Midbrain (tissue), 1 donor: Measurements from ENCODE around the gene NECAB2.

Source experiments
- DNase-seq: peaks from one replicate; lab custom pipeline; 2025; lab: John Stamatoyannopoulos, UW

Gene NECAB2

DNA sequence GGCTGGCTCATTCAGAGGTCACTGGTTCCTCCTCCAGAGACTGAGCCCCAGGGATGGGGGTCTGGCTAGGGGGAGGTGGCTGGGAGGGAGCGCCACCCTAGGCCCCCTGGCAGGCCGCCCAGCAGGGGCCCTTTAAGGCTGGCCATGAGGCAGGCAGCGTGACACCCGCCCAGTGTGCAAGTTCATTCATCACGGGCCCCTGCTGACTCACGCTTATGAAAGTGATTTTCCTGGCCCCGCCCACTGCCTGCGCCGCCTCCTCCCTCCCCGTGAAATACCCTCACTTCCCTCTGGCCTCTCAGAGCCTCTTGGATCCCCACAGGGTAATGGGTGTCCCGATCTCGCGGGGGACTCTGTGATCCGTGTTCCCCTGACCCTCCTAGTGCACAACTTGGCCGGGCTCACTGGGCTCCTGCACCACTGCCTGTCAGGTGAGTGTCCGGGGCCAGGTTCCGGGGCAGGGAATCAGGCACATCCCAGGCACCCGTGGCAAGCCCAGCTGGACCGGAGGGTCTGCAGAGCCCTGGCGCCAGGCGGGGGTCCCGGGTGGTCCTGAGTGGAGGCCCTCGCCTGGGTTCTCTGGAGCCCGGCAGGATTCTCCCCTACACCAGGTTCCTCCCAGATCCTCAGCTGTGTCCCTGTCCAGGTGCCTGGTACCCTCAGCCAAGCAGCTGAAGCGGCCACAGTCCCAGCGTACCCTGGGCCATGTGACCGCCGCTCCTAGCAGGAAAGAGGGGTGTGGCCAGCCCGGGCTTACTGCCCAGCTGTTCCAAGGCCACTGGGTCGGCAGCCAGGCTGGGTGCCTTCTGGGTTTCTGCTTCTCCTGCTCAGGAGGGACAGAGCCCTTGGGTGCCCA lies 14.9 kb upstream of the NECAB2 start, which contains the start of gene OSGIN1:
Gene OSGIN1, plus strand, starts transcription at position 301 of the 856 bp plus-strand sequence. CDS start 4,432 bp downstream, outside the sequence.
- peak; percentile 87 for DNase-seq

DNA sequence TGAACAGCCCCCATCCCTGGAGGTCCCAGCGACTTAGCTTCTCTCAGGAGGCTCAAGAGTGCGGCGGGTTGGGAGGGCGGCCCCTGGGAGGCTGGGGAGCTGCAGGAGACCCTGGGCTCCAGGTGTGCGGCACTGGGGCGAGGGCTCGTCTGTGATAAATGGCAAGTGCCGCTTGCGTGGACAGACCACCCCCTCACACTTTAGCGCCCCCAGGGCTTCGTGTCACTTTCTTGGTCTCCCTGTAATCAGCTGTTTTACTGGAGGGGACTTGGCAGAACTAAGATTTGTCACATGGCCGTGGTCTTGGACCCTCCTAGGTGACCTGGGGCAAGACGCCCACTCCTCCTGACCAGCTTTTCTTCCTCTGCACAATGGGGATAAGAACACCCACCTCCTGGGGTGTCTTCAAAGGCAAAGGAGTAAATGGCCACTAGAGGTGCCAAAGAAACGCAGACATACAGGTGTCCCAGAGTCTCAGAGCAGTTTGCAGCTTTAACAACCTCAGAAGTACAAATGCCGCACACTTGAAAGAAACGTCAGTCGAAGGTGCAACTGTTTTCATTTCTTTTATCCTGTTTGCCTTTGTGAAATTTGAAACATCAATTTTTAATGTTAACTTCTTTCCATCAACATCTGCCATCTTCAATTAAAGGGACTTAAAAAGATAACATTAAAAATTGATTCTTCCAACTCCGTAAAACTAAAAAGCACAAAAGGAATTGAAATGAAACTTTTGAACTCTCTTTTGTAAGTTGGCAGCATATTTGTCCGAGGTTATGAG lies 14.1 kb upstream of the NECAB2 start:
- DNase-seq: no peak

DNA sequence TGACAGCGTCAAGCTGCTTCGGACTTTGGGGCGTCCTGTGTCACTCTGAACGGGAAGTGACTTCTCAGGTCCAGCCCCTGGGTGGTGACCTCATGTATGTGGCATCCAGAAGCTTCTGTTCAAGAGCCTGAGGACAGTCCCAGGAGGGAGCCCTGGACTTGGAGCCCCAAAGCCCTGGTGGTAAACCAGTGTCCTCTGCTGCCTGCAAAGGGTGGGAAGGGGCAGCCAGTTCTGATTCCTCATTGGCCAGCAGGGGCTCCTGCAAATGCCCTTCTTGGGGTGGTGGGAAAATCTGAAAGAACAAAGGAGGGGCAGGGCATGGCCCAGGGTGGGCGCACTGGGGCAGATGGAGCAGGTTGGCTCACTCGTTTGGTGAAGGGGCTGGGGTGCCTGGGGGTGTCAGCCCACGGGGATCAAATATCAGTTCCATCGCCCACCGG lies 13.4 kb upstream of the NECAB2 start:
- DNase-seq: no peak

DNA sequence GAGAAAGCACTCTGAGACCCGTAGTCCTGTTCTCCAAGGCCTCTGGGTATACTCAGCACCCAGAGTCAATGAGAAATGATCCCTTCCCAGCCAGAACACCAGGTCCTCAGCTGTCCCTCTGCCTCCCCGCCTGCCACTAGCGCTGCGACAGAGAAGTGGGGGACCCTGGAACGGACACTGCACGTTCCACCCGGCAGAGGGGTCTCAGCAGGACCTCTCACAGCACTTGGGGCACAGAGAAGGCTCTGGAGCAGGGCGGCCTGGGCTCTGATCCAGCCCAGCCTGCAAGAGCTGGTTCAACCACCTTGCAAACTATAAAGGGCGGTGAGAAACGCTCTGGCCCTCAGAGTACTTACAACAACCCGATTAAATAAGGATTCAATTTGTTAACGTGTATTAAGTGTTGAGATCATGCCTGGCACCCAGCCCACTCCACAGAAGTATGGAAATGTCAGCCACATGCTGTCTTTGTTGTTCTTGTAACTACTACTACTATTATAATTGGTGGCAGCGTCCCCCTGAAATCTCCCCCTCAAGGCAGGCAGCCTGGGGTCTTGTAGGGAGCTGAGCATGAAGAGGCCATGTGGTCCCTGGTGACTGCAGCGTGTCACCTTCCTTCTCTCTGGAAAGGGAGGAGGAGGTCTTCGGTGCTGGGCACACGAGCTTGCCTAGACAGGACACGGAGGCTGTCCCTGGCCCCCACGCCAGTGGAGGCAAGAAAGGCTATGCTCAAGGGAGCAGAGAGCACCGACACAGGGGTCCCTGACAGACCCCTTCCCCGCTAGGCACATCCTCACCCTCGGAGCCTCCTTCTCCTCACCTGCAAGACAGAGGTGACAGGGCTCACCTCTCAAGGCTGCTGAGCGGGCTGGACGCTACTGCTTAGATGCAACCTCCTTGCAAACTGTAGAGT lies 12.6 kb upstream of the NECAB2 start:
- DNase-seq: no peak

DNA sequence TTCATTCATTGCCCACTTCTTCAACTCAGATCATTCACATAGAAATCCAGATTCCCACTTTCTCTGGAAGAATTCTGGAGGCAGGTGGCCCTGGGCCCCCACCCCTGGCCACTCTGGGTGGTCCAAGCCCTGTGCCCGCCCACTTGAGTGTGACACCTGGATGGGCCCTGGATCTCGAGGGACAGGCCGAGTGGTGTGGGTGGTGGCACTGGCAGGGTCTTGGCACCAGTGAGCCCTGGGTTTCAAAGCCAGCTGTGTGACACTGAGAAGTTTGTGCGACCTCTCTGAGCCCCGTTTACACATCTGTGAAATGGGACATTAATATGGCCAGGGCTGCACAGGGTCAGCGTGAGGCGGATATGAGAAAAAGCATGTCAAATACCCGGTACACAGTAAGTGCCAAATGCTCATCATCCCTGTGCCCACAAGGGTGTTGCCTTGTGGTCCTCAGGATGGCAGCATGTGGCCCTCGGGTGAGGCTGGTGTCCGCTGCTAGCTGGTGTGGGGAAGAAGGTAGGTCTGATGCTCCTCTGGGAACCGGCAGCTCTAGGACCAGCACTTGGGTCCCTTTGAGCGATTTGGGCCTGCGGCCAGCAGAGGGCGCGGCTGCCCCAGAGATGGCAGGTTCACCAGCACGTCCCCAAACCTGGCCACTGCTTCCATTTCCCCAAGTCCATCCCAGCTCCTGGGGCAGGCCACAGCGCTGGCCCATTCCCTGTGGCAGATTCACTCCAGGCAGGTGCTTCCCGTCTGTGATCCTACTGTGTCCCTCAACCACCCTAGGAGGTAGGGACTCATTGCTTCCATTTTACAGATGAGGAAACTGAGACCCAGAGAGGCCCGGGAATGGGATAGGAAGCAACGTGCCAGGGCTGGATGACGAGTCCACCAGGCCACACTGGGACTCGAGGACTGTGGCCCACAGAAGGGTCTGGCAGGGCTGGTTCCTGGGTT lies 11.4 kb upstream of the NECAB2 start:
- DNase-seq: peak; percentile 70

DNA sequence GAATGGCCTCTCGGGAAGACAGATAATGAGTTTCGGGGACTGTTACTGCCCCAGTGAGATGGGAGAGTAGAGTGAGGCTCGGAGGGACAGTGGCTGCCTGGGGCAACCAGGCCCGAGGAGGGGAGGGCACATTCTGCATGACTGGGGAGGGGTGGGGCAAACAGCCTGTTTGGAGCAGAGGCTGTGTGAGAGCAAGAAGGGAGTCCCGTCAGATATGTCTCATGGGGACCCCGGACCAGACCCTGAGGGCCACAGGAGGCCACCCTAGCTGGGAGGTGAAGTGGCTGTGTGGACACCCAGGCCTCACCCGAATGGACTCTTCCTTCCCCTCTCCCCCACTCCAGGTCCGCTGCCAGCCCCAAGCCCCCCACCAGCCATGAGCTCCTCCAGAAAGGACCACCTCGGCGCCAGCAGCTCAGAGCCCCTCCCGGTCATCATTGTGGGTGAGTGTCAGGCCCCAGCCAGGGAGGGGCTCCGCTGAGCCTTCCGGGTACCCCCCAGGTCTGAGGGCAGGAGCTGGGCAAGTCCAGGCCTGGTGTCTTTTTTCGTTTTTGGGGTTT lies 10.7 kb upstream of the NECAB2 start:
- no peak for DNase-seq

DNA sequence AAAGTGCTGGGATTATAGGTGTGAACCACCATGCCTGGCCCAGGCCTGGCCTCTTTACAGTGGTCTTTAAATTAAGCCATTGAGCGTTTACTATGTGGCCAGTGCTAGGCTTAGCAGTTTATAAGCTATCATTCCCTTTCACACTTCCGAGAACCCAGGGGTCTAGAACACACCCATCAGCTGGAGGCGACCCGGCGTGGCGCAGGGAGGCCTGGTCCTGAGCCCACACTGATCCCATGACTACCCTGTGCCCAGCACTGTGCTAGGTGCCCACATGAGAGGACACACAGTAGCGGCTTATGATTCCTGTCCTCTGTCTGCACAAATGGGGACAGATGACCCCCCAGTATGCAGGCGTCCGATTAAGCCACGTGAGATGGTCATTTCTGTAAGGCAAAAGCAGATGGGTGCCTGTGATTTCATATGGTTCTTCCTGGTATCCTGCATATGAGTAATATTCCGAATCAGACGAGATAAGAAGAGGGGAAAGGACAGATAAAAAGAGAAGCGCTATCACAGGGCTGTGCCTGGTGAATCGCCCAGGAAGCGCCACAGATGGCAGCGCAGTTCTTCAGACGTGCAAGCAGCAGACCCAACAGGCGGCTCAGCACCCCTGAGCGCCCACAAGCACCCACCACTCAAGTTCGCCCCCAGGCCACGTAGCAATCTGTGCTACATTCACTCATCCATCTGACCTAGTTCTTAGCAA lies 9.8 kb upstream of the NECAB2 start:
- DNase-seq: no peak

DNA sequence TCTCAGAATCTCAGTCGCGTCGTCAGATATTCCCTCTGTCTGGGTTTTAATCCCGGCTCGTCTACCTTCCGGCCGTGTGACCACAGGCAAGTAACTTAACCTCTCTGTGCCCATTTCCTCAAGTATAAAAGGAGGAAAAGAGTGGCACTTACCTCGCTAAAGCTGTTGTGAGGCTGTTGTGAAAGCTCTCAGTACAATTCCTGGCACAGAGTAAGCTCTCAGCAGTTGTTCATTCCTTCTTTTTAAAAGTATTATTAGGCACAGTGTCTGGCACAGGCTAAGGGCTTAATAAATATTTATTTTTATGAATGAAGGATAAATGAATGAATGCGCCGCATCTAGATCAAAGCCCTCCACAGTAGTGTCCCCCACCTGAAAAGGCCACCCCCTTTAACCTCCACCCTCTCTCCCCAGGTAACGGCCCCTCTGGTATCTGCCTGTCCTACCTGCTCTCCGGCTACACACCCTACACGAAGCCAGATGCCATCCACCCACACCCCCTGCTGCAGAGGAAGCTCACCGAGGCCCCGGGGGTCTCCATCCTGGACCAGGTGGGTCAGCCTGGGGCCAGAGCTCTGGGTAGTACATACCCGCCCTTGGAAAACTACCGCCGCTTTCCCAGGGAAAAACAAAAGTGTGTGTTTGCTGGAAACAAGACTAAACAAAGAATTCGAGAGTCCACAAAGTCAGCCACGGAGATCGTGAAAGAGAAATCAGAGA lies 9.0 kb upstream of the NECAB2 start:
- no peak for DNase-seq

DNA sequence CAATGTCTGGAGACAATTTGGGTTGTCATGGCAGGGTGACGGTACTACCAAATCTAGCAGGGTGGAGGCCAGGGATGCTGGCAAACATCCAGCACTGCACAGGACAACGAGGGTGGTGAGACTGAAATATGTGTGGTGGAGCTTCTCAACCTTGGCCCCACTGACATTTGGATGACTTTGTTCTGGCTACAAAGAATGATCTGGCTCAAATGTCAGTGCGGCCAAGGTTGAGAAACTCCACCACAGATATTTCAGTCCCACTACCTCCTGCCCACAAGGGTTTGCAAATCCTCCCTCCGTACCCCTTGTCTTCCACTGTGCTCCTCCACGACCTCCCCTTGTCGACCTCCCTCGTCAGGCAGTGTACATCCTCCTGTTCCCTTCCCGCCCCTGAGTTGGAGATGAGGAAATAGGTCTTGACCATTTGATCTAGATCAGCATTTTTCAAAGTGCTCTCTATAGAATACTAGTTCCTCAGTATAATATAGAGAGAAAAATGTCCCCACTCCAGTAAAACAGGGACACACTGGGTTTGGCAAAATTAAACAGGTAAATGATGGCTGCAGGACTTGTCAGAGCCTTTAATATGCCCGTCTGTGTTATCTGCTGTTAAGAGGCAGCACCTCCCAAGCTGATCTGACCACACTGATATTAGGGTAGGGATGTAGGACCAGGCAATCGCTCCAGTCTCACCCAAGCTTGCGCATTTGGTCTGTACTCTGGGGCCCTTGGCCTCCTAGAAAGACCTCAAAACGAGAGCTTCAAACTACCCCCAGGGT lies 8.2 kb upstream of the NECAB2 start:
- no peak for DNase-seq

DNA sequence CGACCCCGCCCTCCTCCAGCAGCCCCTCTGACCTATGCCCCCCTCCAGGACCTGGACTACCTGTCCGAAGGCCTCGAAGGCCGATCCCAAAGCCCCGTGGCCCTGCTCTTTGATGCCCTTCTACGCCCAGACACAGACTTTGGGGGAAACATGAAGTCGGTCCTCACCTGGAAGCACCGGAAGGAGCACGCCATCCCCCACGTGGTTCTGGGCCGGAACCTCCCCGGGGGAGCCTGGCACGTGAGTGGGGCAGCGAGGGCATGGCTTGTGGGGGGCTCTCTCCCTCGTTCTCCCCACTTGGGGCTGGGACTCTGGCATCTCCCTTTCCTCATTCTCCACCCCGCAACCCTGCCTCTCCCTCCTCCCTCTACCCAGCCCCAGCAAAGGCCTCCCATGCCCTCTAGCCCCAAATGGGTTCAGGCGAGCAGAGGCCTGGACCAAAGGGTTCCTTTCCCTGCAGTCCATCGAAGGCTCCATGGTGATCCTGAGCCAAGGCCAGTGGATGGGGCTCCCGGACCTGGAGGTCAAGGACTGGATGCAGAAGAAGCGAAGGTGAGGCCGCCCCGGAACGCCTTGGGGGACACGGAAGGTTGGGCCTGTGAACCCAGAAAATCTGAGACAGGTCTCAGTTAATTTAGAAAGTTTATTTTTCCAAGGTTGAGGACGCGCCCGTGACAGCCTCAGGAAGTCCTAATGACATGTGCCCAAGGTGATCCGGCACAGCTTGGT lies 7.4 kb upstream of the NECAB2 start:
- no peak for DNase-seq

DNA sequence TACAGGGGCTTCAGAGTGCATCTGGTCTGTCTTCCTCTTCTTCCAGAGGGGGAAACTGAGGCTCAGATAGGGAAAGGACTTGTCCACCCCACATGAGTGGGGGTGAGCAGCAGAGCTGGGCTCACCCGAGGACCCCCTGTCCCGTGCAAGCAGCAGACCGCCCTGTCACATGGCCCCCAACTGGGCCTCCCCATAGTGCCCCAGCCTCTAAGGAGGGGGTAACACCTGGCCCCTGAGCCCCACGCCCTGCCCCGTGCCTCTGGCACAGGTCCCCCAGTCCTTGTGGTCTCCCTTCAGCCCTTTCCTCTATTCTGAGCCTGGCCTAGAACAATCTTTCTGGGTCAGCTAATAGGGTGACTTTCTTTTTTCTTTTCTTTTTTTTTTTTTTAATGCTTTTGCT lies 6.5 kb upstream of the NECAB2 start:
- no peak for DNase-seq

DNA sequence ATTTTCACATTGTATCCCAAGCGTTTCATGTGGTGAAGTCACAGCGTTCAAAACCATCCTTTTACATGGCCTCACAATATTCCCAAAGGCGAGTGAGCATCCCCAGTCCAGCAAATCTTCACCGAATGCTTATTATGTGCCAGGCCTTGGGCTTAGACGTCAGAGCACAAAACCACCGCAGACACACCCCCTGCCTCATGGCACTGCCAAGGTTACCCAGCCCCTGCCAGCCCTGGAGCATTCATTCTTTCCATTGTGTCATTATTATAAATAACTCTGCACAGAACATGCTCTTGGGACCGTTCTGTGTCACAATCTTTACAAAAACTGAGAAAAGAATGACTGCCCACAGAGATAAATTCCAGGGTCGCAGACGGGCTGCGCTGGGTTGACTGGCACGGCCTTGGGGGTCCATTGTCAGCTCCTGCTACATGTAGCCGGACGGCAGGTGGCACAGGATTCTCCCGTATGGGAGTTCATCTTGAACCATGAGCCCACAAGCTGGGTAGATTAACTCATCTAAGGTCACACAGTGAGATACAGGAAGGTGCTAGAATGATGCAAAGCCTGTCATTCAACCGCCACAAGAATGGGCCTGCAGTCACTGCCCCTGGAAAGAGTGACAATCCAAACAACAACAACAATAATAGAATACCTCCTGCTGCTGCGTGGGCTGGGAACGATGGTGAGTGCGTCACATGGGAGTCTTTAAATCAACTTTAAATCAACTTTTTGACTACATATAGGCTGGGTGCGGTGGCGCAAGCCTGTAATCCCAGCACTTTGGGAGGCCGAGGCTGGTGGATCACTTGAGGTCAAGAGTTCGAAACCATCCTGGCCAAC lies 4.5 kb upstream of the NECAB2 start:
- no peak for DNase-seq

DNA sequence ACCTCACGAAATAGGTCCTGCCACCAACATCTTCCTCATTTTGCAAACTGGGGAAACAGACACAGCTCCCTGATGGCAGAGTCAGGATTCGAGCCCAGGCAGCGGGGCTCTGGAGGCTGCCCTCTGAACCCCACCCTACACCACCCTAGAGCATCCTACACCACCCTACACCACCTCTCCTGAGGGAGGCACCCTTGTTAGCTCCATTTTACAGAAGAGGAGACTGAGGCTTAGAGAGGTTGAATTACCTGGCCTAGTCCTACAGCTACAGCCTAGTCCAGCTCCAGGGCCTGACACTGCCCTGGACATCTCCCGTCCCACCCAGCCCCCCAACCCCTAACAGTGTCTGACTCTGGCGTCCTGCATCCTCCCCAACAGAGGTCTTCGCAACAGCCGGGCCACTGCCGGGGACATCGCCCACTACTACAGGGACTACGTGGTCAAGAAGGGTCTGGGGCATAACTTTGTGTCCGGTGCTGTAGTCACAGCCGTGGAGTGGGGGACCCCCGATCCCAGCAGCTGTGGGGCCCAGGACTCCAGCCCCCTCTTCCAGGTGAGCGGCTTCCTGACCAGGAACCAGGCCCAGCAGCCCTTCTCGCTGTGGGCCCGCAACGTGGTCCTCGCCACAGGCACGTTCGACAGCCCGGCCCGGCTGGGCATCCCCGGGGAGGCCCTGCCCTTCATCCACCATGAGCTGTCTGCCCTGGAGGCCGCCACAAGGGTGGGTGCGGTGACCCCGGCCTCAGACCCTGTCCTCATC lies 3.2 kb upstream of the NECAB2 start:
- DNase-seq: no peak

DNA sequence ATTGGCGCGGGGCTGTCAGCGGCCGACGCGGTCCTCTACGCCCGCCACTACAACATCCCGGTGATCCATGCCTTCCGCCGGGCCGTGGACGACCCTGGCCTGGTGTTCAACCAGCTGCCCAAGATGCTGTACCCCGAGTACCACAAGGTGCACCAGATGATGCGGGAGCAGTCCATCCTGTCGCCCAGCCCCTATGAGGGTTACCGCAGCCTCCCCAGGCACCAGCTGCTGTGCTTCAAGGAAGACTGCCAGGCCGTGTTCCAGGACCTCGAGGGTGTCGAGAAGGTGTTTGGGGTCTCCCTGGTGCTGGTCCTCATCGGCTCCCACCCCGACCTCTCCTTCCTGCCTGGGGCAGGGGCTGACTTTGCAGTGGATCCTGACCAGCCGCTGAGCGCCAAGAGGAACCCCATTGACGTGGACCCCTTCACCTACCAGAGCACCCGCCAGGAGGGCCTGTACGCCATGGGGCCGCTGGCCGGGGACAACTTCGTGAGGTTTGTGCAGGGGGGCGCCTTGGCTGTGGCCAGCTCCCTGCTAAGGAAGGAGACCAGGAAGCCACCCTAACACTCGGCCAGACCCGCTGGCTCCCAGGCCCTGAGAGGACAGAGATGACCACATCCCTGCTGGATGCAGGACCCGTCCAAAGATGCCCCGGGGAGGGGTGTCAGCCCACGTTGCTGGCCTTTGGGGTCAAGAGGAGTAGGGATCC lies 2.4 kb upstream of the NECAB2 start:
- no peak for DNase-seq

DNA sequence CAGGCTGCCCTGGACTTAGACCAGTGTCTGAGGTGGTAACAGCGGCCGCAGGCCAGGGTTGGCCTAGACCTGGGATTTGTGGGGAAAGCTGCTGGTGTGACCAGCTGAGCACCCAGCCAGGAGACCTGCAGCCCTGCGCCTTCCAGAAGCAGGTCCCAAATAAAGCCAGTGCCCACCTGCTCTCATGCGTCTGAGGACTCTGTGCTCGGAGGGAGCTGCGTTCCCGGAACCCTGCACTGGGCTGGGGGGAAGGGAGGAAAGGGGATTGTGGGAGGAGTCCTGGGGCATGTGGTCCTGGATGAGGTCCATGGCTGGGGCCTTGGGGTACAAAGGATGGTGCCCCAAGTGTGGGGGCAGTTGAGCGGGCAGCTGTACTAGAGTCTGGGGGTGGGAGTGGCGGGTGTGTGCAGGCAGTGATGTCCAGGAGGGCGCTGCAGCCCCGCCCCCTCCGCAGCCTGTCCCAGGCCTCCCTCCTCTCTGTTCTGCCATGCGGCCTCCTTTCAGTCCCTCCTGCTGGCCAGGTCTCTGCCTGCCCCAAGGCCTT lies 1.8 kb upstream of the NECAB2 start:
- DNase-seq: no peak
